ENCODE measurements around the gene ENOSF1. TPM values are rescaled to one million over a fixed set of nuclear protein-coding genes. Genes with fewer than 3 reads are reported as not detected.

Gene ENOSF1
- total RNA-seq, 2 experiments from 2014 or later = 79.3 to 84.3 TPM

GRCh38 chr18:678482-679182 is 33.8 kb downstream of the ENOSF1 start:
- Mint-ChIP-seq H3K27ac (no peak overlapping the region), H3K4me1 (peaks cover 38% of the 10 kb centered on the region), H3K27me3 (no peaks in the 10 kb centered on the region), H3K9me3 (ENCODE audit: low read depth) (no peaks in the 10 kb centered on the region), H3K4me3 (no peak overlapping the region), H3K36me3 (peaks cover 53% of the 10 kb centered on the region)
- CTCF ChIA-PET = interaction anchor here (1.4 kb wide), 1 partner anchor 34 kb away, joined by 3 read pairs; the partner anchor contains the start of gene ENOSF1
- no peak for DNase-seq
- no peak for ATAC-seq

GRCh38 chr18:677951-678381 is 34.5 kb downstream of the ENOSF1 start:
- peak overlapping the region; percentile 51 for H3K27ac Mint-ChIP-seq
- no peak for ATAC-seq

GRCh38 chr18:677145-677544 is 35.3 kb downstream of the ENOSF1 start:
- peak overlapping the region; percentile 78 for H3K27ac Mint-ChIP-seq
- no peak for DNase-seq
- H3K36me3 Mint-ChIP-seq = peaks cover 54% of the 10 kb centered on the region

More at GRCh38 chr18:677951-678381, 34.5 kb downstream of the ENOSF1 start:
- no peak for DNase-seq
- Mint-ChIP-seq H3K9me3 (ENCODE audit: low read depth) (no peaks in the 10 kb centered on the region), H3K4me1 (peaks cover 32% of the 10 kb centered on the region), H3K4me3 (no peak overlapping the region), H3K27me3 (no peaks in the 10 kb centered on the region), H3K36me3 (peaks cover 51% of the 10 kb centered on the region)
- CTCF ChIA-PET = no interaction called here

GRCh38 chr18:676736-677135 is 35.7 kb downstream of the ENOSF1 start:
- CTCF ChIA-PET = interaction anchor here (1.0 kb wide), 1 partner anchor 9 kb away, joined by 3 read pairs; no protein-coding TSS in a partner anchor
- Mint-ChIP-seq H3K9me3 (ENCODE audit: low read depth) (no peaks in the 10 kb centered on the region), H3K4me3 (no peak overlapping the region), H3K36me3 (peaks cover 52% of the 10 kb centered on the region), H3K27ac (no peak overlapping the region), H3K4me1 (peaks cover 20% of the 10 kb centered on the region), H3K27me3 (no peaks in the 10 kb centered on the region)
- no peak for DNase-seq
- no peak for ATAC-seq

More at GRCh38 chr18:677145-677544, 35.3 kb downstream of the ENOSF1 start:
- no peak overlapping the region for H3K4me3 Mint-ChIP-seq
- CTCF ChIA-PET = interaction anchor here (1.0 kb wide), 1 partner anchor 9 kb away, joined by 3 read pairs; no protein-coding TSS in a partner anchor
- no peak for ATAC-seq
- peaks cover 25% of the 10 kb centered on the region for H3K4me1 Mint-ChIP-seq
- no peaks in the 10 kb centered on the region for H3K9me3 Mint-ChIP-seq (ENCODE audit: low read depth)
- H3K27me3 Mint-ChIP-seq = no peaks in the 10 kb centered on the region

- peaks cover 52% of the 10 kb centered on the region for H3K36me3 Mint-ChIP-seq
- peak overlapping the region; percentile 59 for H3K27ac Mint-ChIP-seq
- H3K4me3 Mint-ChIP-seq = no peak overlapping the region
- H3K27me3 Mint-ChIP-seq = no peaks in the 10 kb centered on the region
- CTCF ChIA-PET = interaction anchor here (0.7 kb wide), 1 partner anchor 158 kb away, joined by 3 read pairs; no protein-coding TSS in a partner anchor
- no peak for DNase-seq
- H3K4me1 Mint-ChIP-seq = peaks cover 17% of the 10 kb centered on the region
- no peak for ATAC-seq
- H3K9me3 Mint-ChIP-seq (ENCODE audit: low read depth) = no peaks in the 10 kb centered on the region
Measured at GRCh38 chr18:676069-676468, 36.4 kb downstream of the ENOSF1 start.

- DNase-seq (no peak), ATAC-seq (no peak)
- Mint-ChIP-seq H3K4me3 (no peak overlapping the region), H3K9me3 (ENCODE audit: low read depth) (no peaks in the 10 kb centered on the region), H3K27me3 (no peaks in the 10 kb centered on the region), H3K4me1 (peaks cover 16% of the 10 kb centered on the region), H3K36me3 (peaks cover 55% of the 10 kb centered on the region), H3K27ac (peak overlapping the region; percentile 59)
- CTCF ChIA-PET = interaction anchor here (0.7 to 2.0 kb wide), 2 partner anchors 18 to 159 kb away, joined by 3 to 6 read pairs; partner anchors contain the start of gene TYMS
Measured at GRCh38 chr18:675307-675706, 37.1 kb downstream of the ENOSF1 start.

- no peaks in the 10 kb centered on the region for H3K27me3 Mint-ChIP-seq
- H3K36me3 Mint-ChIP-seq = peaks cover 61% of the 10 kb centered on the region
- ATAC-seq (no peak), DNase-seq (no peak)
- H3K27ac Mint-ChIP-seq = no peak overlapping the region
- no peak overlapping the region for H3K4me3 Mint-ChIP-seq
- H3K4me1 Mint-ChIP-seq = peaks cover 15% of the 10 kb centered on the region
- no peaks in the 10 kb centered on the region for H3K9me3 Mint-ChIP-seq (ENCODE audit: low read depth)
- CTCF ChIA-PET = interaction anchor here (1.9 to 2.2 kb wide), 3 partner anchors 16 to 166 kb away, joined by 4 to 7 read pairs (median 6); partner anchors contain the start of gene TYMS
Measured at GRCh38 chr18:673769-674168, 38.7 kb downstream of the ENOSF1 start.

GRCh38 chr18:673317-673716 is 39.1 kb downstream of the ENOSF1 start:
- no peaks in the 10 kb centered on the region for H3K27me3 Mint-ChIP-seq
- H3K4me3 Mint-ChIP-seq = no peak overlapping the region
- H3K36me3 Mint-ChIP-seq = peaks cover 66% of the 10 kb centered on the region
- no peaks in the 10 kb centered on the region for H3K9me3 Mint-ChIP-seq (ENCODE audit: low read depth)
- CTCF ChIA-PET = interaction anchor here (1.0 to 2.2 kb wide), 4 partner anchors 15 to 166 kb away, joined by 4 to 7 read pairs (median 6); partner anchors contain the start of gene TYMS
- no peak for DNase-seq
- no peak for ATAC-seq
- H3K27ac Mint-ChIP-seq = no peak overlapping the region
- H3K4me1 Mint-ChIP-seq = peaks cover 15% of the 10 kb centered on the region

- DNase-seq (peak; percentile 14), ATAC-seq (no peak)
- Mint-ChIP-seq H3K27me3 (no peaks in the 10 kb centered on the region), H3K27ac (peak overlapping the region; percentile 58), H3K4me3 (no peak overlapping the region), H3K36me3 (peaks cover 72% of the 10 kb centered on the region), H3K9me3 (ENCODE audit: low read depth) (no peaks in the 10 kb centered on the region), H3K4me1 (peaks cover 16% of the 10 kb centered on the region)
- CTCF ChIA-PET = no interaction called here
Measured at GRCh38 chr18:671405-671804, 41.0 kb downstream of the ENOSF1 start.

GRCh38 chr18:670522-670921 is 41.9 kb downstream of the ENOSF1 start:
- Mint-ChIP-seq H3K36me3 (peaks cover 71% of the 10 kb centered on the region), H3K9me3 (ENCODE audit: low read depth) (no peaks in the 10 kb centered on the region), H3K27me3 (no peaks in the 10 kb centered on the region), H3K27ac (no peak overlapping the region), H3K4me1 (peaks cover 22% of the 10 kb centered on the region), H3K4me3 (no peak overlapping the region)
- no peak for ATAC-seq
- peak; percentile 8 for DNase-seq
- CTCF ChIA-PET = no interaction called here

- H3K27me3 Mint-ChIP-seq = no peaks in the 10 kb centered on the region
- no peak overlapping the region for H3K4me3 Mint-ChIP-seq
- H3K9me3 Mint-ChIP-seq (ENCODE audit: low read depth) = no peaks in the 10 kb centered on the region
- no peak overlapping the region for H3K27ac Mint-ChIP-seq
- ATAC-seq (no peak), DNase-seq (peak; percentile 11)
- H3K36me3 Mint-ChIP-seq = peaks cover 64% of the 10 kb centered on the region
- H3K4me1 Mint-ChIP-seq = peaks cover 23% of the 10 kb centered on the region
- CTCF ChIA-PET = interaction anchor here (2.6 kb wide), 1 partner anchor 10 kb away, joined by 9 read pairs; no protein-coding TSS in a partner anchor
Measured at GRCh38 chr18:669077-669476, 43.4 kb downstream of the ENOSF1 start.

GRCh38 chr18:668260-668659 is 44.2 kb downstream of the ENOSF1 start:
- Mint-ChIP-seq H3K27me3 (no peaks in the 10 kb centered on the region), H3K36me3 (peaks cover 66% of the 10 kb centered on the region), H3K27ac (peak overlapping the region; percentile 6)

GRCh38 chr18:666628-667027 is 45.8 kb downstream of the ENOSF1 start:
- ATAC-seq = no peak
- no peak overlapping the region for H3K4me3 Mint-ChIP-seq
- H3K9me3 Mint-ChIP-seq (ENCODE audit: low read depth) = no peaks in the 10 kb centered on the region
- H3K4me1 Mint-ChIP-seq = peaks cover 33% of the 10 kb centered on the region
- H3K27ac Mint-ChIP-seq = no peak overlapping the region
- no peak for DNase-seq
- CTCF ChIA-PET = no interaction called here
- H3K27me3 Mint-ChIP-seq = no peaks in the 10 kb centered on the region
- peaks cover 65% of the 10 kb centered on the region for H3K36me3 Mint-ChIP-seq

More at GRCh38 chr18:668260-668659, 44.2 kb downstream of the ENOSF1 start:
- CTCF ChIA-PET = interaction anchor here (1.0 to 2.6 kb wide), 3 partner anchors 9 to 45 kb away, joined by 3 to 9 read pairs (median 3); partner anchors contain the start of gene ENOSF1
- Mint-ChIP-seq H3K4me1 (peaks cover 26% of the 10 kb centered on the region), H3K4me3 (no peak overlapping the region), H3K9me3 (ENCODE audit: low read depth) (no peaks in the 10 kb centered on the region)
- ATAC-seq (no peak), DNase-seq (no peak)

GRCh38 chr18:666177-666576 is 46.3 kb downstream of the ENOSF1 start:
- ATAC-seq (no peak), DNase-seq (peak; percentile 38)
- Mint-ChIP-seq H3K27me3 (no peaks in the 10 kb centered on the region), H3K4me3 (no peak overlapping the region), H3K4me1 (peaks cover 33% of the 10 kb centered on the region), H3K9me3 (ENCODE audit: low read depth) (peaks cover 2% of the 10 kb centered on the region), H3K27ac (no peak overlapping the region), H3K36me3 (peaks cover 66% of the 10 kb centered on the region)
- CTCF ChIA-PET = no interaction called here

Data from activated CD8-positive, alpha-beta memory T cell treated with anti-CD3 and anti-CD28 coated beads, Interleukin-2, amount 10 ng/mL, durations not matched to agents 7 days and 5 days (primary cell).